Liver (tissue), 9 donors: ENCODE data around the gene FGD6. TPM values are rescaled to one million over a fixed set of nuclear protein-coding genes. Genes with fewer than 3 reads are reported as not detected.

Experiments used
- DNase-seq: peaks from one replicate; pipeline ENCODE4 v3.0.0-alpha.2; 2017; ENCODE audit warnings: low spot score
- H3K27ac ChIP-seq, 2 donors: one replicate each; pipeline ENCODE4 v1.7.0; 2013; ENCODE audit warnings: inconsistent platforms in 2 of 2, low read length in 2 of 2, control low read depth in 1 of 2, low read depth in 1 of 2, mild to moderate bottlenecking in 1 of 2
- H3K27me3 ChIP-seq, 4 donors: one replicate each; pipeline versions ENCODE4 v1.6.1 to v1.7.0; 2013; ENCODE audit warnings: low read length in 3 of 4, inconsistent platforms in 1 of 4, mild to moderate bottlenecking in 1 of 4, moderate library complexity in 1 of 4; ENCODE audit not compliant: control insufficient read depth in 4 of 4, insufficient read depth in 4 of 4
- H3K36me3 ChIP-seq, 4 donors: one replicate each; pipeline versions ENCODE4 v1.6.1 to v1.7.0; 2013; ENCODE audit warnings: low read length in 3 of 4, mild to moderate bottlenecking in 3 of 4, low read depth in 1 of 4, moderate library complexity in 1 of 4; ENCODE audit not compliant: control insufficient read depth in 4 of 4, insufficient read depth in 3 of 4
- H3K4me1 ChIP-seq, 4 donors: one replicate each; pipeline versions ENCODE4 v1.6.1 to v1.7.0; 2013; ENCODE audit warnings: low read length in 3 of 4, mild to moderate bottlenecking in 3 of 4, moderate library complexity in 1 of 4; ENCODE audit not compliant: control insufficient read depth in 4 of 4, insufficient read depth in 4 of 4
- H3K4me3 ChIP-seq, 3 donors: one replicate each; pipeline versions ENCODE4 v1.6.1 to v1.7.0; 2013; ENCODE audit warnings: low read length in 3 of 3, control low read depth in 1 of 3, low read depth in 1 of 3, mild to moderate bottlenecking in 1 of 3
- H3K9ac ChIP-seq, 2 donors: one replicate each; pipeline ENCODE4 v1.7.0; 2013; ENCODE audit warnings: low read length in 2 of 2, mild to moderate bottlenecking in 2 of 2, moderate library complexity in 2 of 2, control low read depth in 1 of 2, low read depth in 1 of 2
- H3K9me3 ChIP-seq, 4 donors: one replicate each; pipeline versions ENCODE4 v1.6.1 to v1.7.0; 2013; ENCODE audit warnings: low read length in 3 of 4; ENCODE audit not compliant: control insufficient read depth in 4 of 4
- ATF3 ChIP-seq: IDR thresholded peaks from 2 replicates; pipeline ENCODE4 v1.6.1; 2016; ENCODE audit warnings: antibody characterized with exemption
- CTCF ChIP-seq: fragments of 150-350 bp; IDR thresholded peaks from 2 replicates; pipeline ENCODE4 v1.5.1; 2017; ENCODE audit warnings: improper control_type of control experiment, low read depth, low read length; ENCODE audit not compliant: missing input control
- EGR1 ChIP-seq, 2 donors: IDR thresholded peaks; 2 replicates each; pipeline ENCODE4 v1.6.1; 2016 to 2018; ENCODE audit warnings: antibody characterized with exemption in 2 of 2, low read depth in 2 of 2
- FOXA1 ChIP-seq: IDR thresholded peaks from 2 replicates; pipeline ENCODE4 v1.6.1; 2016; ENCODE audit warnings: antibody characterized with exemption
- FOXA2 ChIP-seq: IDR thresholded peaks from 2 replicates; pipeline ENCODE4 v1.6.1; 2016; ENCODE audit warnings: antibody characterized with exemption
- GABPA ChIP-seq, 2 donors: IDR thresholded peaks in 1 of 2; conservative IDR thresholded peaks in 1 of 2; 2 replicates each; pipeline ENCODE4 v1.6.1; 2016; ENCODE audit warnings: antibody characterized with exemption in 2 of 2, mild to moderate bottlenecking in 1 of 2, moderate library complexity in 1 of 2
- HNF4A ChIP-seq, 2 donors: conservative IDR thresholded peaks; 2 replicates each; pipeline ENCODE4 v1.6.1; 2016; ENCODE audit warnings: antibody characterized with exemption in 2 of 2, mild to moderate bottlenecking in 2 of 2
- HNF4G ChIP-seq: IDR thresholded peaks from 2 replicates; pipeline ENCODE4 v1.6.1; 2016; ENCODE audit warnings: antibody characterized with exemption
- JUND ChIP-seq, 2 donors: IDR thresholded peaks; 2 replicates each; pipeline ENCODE4 v1.6.1; 2016; ENCODE audit warnings: antibody characterized with exemption in 2 of 2
- NR2F2 ChIP-seq: IDR thresholded peaks from 2 replicates; pipeline ENCODE4 v1.6.1; 2016; ENCODE audit warnings: antibody characterized with exemption
- RAD21 ChIP-seq, 2 donors: IDR thresholded peaks; 2 replicates each; pipeline ENCODE4 v1.6.1; 2016; ENCODE audit warnings: antibody characterized with exemption in 2 of 2, mild to moderate bottlenecking in 2 of 2
- RXRA ChIP-seq, 2 donors: IDR thresholded peaks; 2 replicates each; pipeline ENCODE4 v1.6.1; 2017 to 2018; ENCODE audit warnings: antibody characterized with exemption in 2 of 2, mild to moderate bottlenecking in 1 of 2
- SP1 ChIP-seq: IDR thresholded peaks from 2 replicates; pipeline ENCODE4 v1.6.1; 2018; ENCODE audit warnings: antibody characterized with exemption, mild to moderate bottlenecking
- TAF1 ChIP-seq: conservative IDR thresholded peaks from 2 replicates; pipeline ENCODE4 v1.6.1; 2016; ENCODE audit warnings: antibody characterized with exemption, mild to moderate bottlenecking
- YY1 ChIP-seq: IDR thresholded peaks from 2 replicates; pipeline ENCODE4 v1.6.1; 2016; ENCODE audit warnings: antibody characterized with exemption, mild to moderate bottlenecking
- ZBTB33 ChIP-seq: IDR thresholded peaks from 2 replicates; pipeline ENCODE4 v1.6.1; 2016; ENCODE audit warnings: antibody characterized with exemption
- WGBS: extraction: QIAGEN DNeasy Blood & Tissue Kit; methylation state at CpG from one replicate; pipeline ENCODE4 v1.1.7; 2013; 5-methylcytosine and 5-hydroxymethylcytosine counted together
- polyA plus RNA-seq, 2 donors: library from polyadenylated mRNA; stranded (reverse) in 1 of 2; unstranded in 1 of 2; fragments of 200-250 nt in 1 of 2; fragments of >200 nt in 1 of 2; fragmentation: Nextera tagmentation in 1 of 2; extraction: Ambion mirVana in 1 of 2; gene quantifications; one replicate each; pipeline versions ENCODE4 v1.2.1 to v1.2.3, GENCODE V29; 2013 to 2015
- total RNA-seq, 2 donors: library from RNA; depleted of rRNA; stranded (reverse); fragments of >200 nt; gene quantifications; one replicate each; pipeline ENCODE4 v1.2.3, GENCODE V29; 2014
- TF ChIP-seq, protein P1 (sequence below): IDR thresholded peaks from 2 replicates; pipeline ENCODE4 v1.6.1; 2016; ENCODE audit warnings: antibody characterized with exemption
- TF ChIP-seq, protein P2 (sequence below): IDR thresholded peaks from 2 replicates; pipeline ENCODE4 v1.6.1; 2016; ENCODE audit warnings: antibody characterized with exemption, mild to moderate bottlenecking
- donor health status: healthy.
- donor health status: healthy.
- donor health status: healthy.
- donor health status: healthy.
- donor health status: healthy.

The FGD6 gene
- total and polyA plus RNA-seq, 4 donors = 0.54 to 6.9 (median 2.4) TPM

DNA sequence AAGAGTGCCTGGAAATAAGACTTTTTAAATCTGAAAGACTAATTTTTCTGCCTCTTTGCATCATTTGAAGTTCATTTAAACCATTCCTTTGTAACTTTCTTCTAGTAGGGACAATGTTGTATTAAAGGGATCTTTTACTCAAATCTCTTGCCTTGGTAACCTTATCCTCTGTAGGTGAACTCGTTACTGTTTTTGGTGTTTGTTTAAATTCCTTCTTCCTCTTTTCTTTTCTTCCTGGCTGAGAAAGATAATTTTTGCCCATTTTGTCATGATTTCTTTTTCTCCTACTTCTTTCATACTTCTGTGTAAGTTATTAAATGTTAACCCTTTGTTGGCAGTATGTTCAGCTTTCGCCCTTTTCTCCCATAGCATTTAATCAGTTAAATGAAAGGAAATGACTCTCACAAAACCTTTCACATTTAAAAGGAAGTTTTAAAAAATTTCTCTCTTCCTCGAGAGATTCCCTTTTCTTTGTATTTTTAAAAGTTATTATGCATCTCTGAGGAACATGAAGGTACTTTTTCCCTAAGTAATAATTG lies 10.6 kb upstream of the FGD6 start:
- H3K4me3 ChIP-seq = no peak overlapping the region
- H3K36me3 ChIP-seq = peaks cover 0 to 7% (median 1%) of the 10 kb centered on the region in 4 donors
- H3K27ac ChIP-seq = no peak overlapping the region
- H3K4me1 ChIP-seq = peaks cover 0 to 2% (median 0%) of the 10 kb centered on the region in 4 donors
- no peak for TF ChIP-seq ATF3
- no peak for TF ChIP-seq RXRA (IDR thresholded peaks at IDR 0.05)
- TF ChIP-seq HNF4G = no peak
- no peak for TF ChIP-seq RAD21 (IDR thresholded peaks at IDR 0.05)
- TF ChIP-seq JUND (IDR thresholded peaks at IDR 0.05) = no peak
- no peak for TF ChIP-seq TAF1
- TF ChIP-seq FOXA2 = no peak
- TF ChIP-seq CTCF = no peak
- DNase-seq = no peak
- H3K9ac ChIP-seq = no peak overlapping the region
- no peaks in the 10 kb centered on the region for H3K27me3 ChIP-seq
- H3K9me3 ChIP-seq = no peaks in the 10 kb centered on the region
- WGBS = 73% methylated on average over 3 of the region's 3 CpGs

GRCh38 chr12:95225645-95226212 lies 8.5 kb upstream of the FGD6 start:
- whole genome bisulfite sequencing = 95% methylated on average over 1 of the region's 1 CpG
- Histone ChIP-seq H3K4me3 (no peak overlapping the region), H3K27ac (no peak overlapping the region), H3K36me3 (peaks cover 0 to 7% (median 1%) of the 10 kb centered on the region in 4 donors), H3K27me3 (no peaks in the 10 kb centered on the region), H3K4me1 (peaks cover 0 to 2% (median 0%) of the 10 kb centered on the region in 4 donors), H3K9me3 (no peaks in the 10 kb centered on the region), H3K9ac (no peak overlapping the region)
- no peak for DNase-seq
- no peak for TF ChIP-seq TAF1
- TF ChIP-seq GABPA (IDR thresholded peaks at IDR 0.05 in 1 of 2, conservative IDR thresholded peaks at IDR 0.05 in 1 of 2) = no peak
- no peak for TF ChIP-seq CTCF
- TF ChIP-seq RXRA (IDR thresholded peaks at IDR 0.05) = no peak
- no peak for TF ChIP-seq ATF3
- no peak for TF ChIP-seq YY1
- TF ChIP-seq NR2F2 = no peak
- no peak for TF ChIP-seq FOXA2
- TF ChIP-seq, protein P1, sequence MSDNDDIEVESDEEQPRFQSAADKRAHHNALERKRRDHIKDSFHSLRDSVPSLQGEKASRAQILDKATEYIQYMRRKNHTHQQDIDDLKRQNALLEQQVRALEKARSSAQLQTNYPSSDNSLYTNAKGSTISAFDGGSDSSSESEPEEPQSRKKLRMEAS = no peak
- TF ChIP-seq FOXA1 = no peak
- TF ChIP-seq RAD21 (IDR thresholded peaks at IDR 0.05) = no peak
- TF ChIP-seq, protein P2, sequence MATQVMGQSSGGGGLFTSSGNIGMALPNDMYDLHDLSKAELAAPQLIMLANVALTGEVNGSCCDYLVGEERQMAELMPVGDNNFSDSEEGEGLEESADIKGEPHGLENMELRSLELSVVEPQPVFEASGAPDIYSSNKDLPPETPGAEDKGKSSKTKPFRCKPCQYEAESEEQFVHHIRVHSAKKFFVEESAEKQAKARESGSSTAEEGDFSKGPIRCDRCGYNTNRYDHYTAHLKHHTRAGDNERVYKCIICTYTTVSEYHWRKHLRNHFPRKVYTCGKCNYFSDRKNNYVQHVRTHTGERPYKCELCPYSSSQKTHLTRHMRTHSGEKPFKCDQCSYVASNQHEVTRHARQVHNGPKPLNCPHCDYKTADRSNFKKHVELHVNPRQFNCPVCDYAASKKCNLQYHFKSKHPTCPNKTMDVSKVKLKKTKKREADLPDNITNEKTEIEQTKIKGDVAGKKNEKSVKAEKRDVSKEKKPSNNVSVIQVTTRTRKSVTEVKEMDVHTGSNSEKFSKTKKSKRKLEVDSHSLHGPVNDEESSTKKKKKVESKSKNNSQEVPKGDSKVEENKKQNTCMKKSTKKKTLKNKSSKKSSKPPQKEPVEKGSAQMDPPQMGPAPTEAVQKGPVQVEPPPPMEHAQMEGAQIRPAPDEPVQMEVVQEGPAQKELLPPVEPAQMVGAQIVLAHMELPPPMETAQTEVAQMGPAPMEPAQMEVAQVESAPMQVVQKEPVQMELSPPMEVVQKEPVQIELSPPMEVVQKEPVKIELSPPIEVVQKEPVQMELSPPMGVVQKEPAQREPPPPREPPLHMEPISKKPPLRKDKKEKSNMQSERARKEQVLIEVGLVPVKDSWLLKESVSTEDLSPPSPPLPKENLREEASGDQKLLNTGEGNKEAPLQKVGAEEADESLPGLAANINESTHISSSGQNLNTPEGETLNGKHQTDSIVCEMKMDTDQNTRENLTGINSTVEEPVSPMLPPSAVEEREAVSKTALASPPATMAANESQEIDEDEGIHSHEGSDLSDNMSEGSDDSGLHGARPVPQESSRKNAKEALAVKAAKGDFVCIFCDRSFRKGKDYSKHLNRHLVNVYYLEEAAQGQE = no peak
- no peak for TF ChIP-seq HNF4G
- no peak for TF ChIP-seq EGR1 (IDR thresholded peaks at IDR 0.05; ENCODE audit: low read depth in 2 of 2)
- TF ChIP-seq HNF4A (conservative IDR thresholded peaks at IDR 0.05) = no peak
- no peak for TF ChIP-seq JUND (IDR thresholded peaks at IDR 0.05)
- TF ChIP-seq ZBTB33 = no peak
- TF ChIP-seq SP1 = no peak
